G401 (cell line): ENCODE results near the gene SHISAL2A. TPM values are rescaled to one million over a fixed set of nuclear protein-coding genes. Genes with fewer than 3 reads are reported as not detected.

Source experiments
- total RNA-seq: library from RNA; depleted of rRNA; stranded (reverse); fragments of >200 nt; shearing (Covaris generic); gene quantifications from 2 replicates; pipeline ENCODE4 v1.2.3, GENCODE V29; 2014; rRNA removed

Gene SHISAL2A
- total RNA-seq, 1 experiment from 2014 or later: not detected

Other genes with a start within 250 kb of the SHISAL2A start
- 23.9 and 37.5 TPM in 2 replicates for gene ORC1, start 228.7 kb upstream of the SHISAL2A start, total RNA-seq
- gene PRPF38A, start 228.6 kb upstream of the SHISAL2A start, total RNA-seq: 22.8 and 34.3 TPM in 2 replicates
- 12.2 and 17.1 TPM in 2 replicates for gene TUT4, start 80.1 kb upstream of the SHISAL2A start, total RNA-seq
- gene GPX7, start 30.8 kb upstream of the SHISAL2A start, total RNA-seq: not detected in 2 replicates
- 13.2 and 20.8 TPM in 2 replicates for gene COA7, start 65.2 kb downstream of the SHISAL2A start, total RNA-seq
- gene ZYG11B, start 93.3 kb downstream of the SHISAL2A start, total RNA-seq: 9.4 and 15.8 TPM in 2 replicates
- gene ZYG11A, start 209.6 kb downstream of the SHISAL2A start, total RNA-seq: 8.6 and 10.2 TPM in 2 replicates